ENCODE data around the gene MYADM.

MYADM gene

GRCh38 chr19:53885036-53885435, 17.4 kb downstream of the MYADM start:
- no peak for DNase-seq (ENCODE audit: low read depth)

GRCh38 chr19:53892301-53892980, 24.8 kb downstream of the MYADM start:
- DNase-seq (ENCODE audit: low read depth), result no peak

- no peak for DNase-seq (ENCODE audit: low read depth)
These were observed 25.3 kb downstream of the MYADM start for GRCh38 chr19:53892981-53893325.

- no peak for DNase-seq (ENCODE audit: low read depth)
These were observed 27.0 kb downstream of the MYADM start for GRCh38 chr19:53894707-53895106.

- no peak for DNase-seq (ENCODE audit: low read depth)
These were observed 29.0 kb downstream of the MYADM start for GRCh38 chr19:53896682-53897081.

- DNase-seq (ENCODE audit: low read depth), result no peak
These were observed 29.8 kb downstream of the MYADM start for GRCh38 chr19:53897459-53897858.

GRCh38 chr19:53898166-53898565, 30.5 kb downstream of the MYADM start:
- DNase-seq (ENCODE audit: low read depth), result no peak

- no peak for DNase-seq (ENCODE audit: low read depth)
These were observed 31.1 kb downstream of the MYADM start for GRCh38 chr19:53898636-53899341.

- no peak for DNase-seq (ENCODE audit: low read depth)
These were observed 32.6 kb downstream of the MYADM start for GRCh38 chr19:53900191-53900860.

GRCh38 chr19:53903055-53903680, 35.5 kb downstream of the MYADM start:
- DNase-seq (ENCODE audit: low read depth), result peak; percentile 24

- DNase-seq (ENCODE audit: low read depth), result no peak
These were observed 37.2 kb downstream of the MYADM start for GRCh38 chr19:53904909-53905308.

GRCh38 chr19:53905787-53906186, 38.1 kb downstream of the MYADM start:
- DNase-seq (ENCODE audit: low read depth), result no peak

GRCh38 chr19:53906211-53907192, 38.8 kb downstream of the MYADM start:
- peak; percentile 40 for DNase-seq (ENCODE audit: low read depth)

GRCh38 chr19:53907193-53907581, 39.5 kb downstream of the MYADM start:
- DNase-seq (ENCODE audit: low read depth), result no peak

GRCh38 chr19:53907690-53908089, 40.0 kb downstream of the MYADM start:
- DNase-seq (ENCODE audit: low read depth), result no peak

GRCh38 chr19:53908106-53908934, 40.6 kb downstream of the MYADM start:
- DNase-seq (ENCODE audit: low read depth), result no peak

GRCh38 chr19:53908935-53909415, 41.3 kb downstream of the MYADM start, which contains the start of gene CACNG7:
CACNG7 (plus strand) TSS chr19:53909278; CDS start chr19:53912832, 3,554 bp downstream.
- no peak for DNase-seq (ENCODE audit: low read depth)

GRCh38 chr19:53909471-53910169, 41.9 kb downstream of the MYADM start:
- DNase-seq (ENCODE audit: low read depth), result no peak

GRCh38 chr19:53910170-53910518, 42.5 kb downstream of the MYADM start:
- no peak for DNase-seq (ENCODE audit: low read depth)

GRCh38 chr19:53912653-53913052, 45.0 kb downstream of the MYADM start:
- DNase-seq (ENCODE audit: low read depth), result no peak
